Measurements from ENCODE around the gene KLC3. TPM values are rescaled to one million over a fixed set of nuclear protein-coding genes. Genes with fewer than 3 reads are reported as not detected.
"Not testable (repeated sequence)": the region's sequence is repeated elsewhere in the genome, so short reads cannot be mapped to it uniquely, and the experiment has no call there.

Gene KLC3
- total RNA-seq, 1 donor from 2014 or later: 0.52 TPM

- Histone ChIP-seq H3K9ac (ENCODE audit: low read depth in 1 of 3, low read length in 3 of 3) (peak overlapping the region; percentile 83 to 91 (median 90)), H3K4me1 (ENCODE audit: control insufficient read depth in 3 of 3, insufficient read depth in 3 of 3, low read length in 3 of 3) (peaks cover 20 to 51% (median 26%) of the 10 kb centered on the region in 3 donors), H3K9me3 (ENCODE audit: control insufficient read depth in 3 of 3, low read length in 3 of 3) (no peaks in the 10 kb centered on the region), H3K36me3 (ENCODE audit: control insufficient read depth in 3 of 3, insufficient read depth in 3 of 3, low read length in 3 of 3) (peaks cover 8 to 19% (median 10%) of the 10 kb centered on the region in 3 donors), H3K27me3 (ENCODE audit: control insufficient read depth in 3 of 3, insufficient read depth in 3 of 3, low read length in 3 of 3) (peaks cover 3 to 16% (median 7%) of the 10 kb centered on the region in 3 donors), H3K27ac (ENCODE audit: low read depth, low read length) (peak overlapping the region; percentile 100), H3K4me3 (ENCODE audit: low read length in 3 of 3) (peak overlapping the region; percentile 76 to 78 (median 77))
Observed at GRCh38 chr19:45324349-45324907, 16.1 kb upstream of the KLC3 start.

- Histone ChIP-seq H3K27me3 (ENCODE audit: control insufficient read depth in 3 of 3, insufficient read depth in 3 of 3, low read length in 3 of 3) (peaks cover 3 to 16% (median 7%) of the 10 kb centered on the region in 3 donors), H3K27ac (ENCODE audit: low read depth, low read length) (peak overlapping the region; percentile 68), H3K9me3 (ENCODE audit: control insufficient read depth in 3 of 3, low read length in 3 of 3) (no peaks in the 10 kb centered on the region), H3K4me3 (ENCODE audit: low read length in 3 of 3) (no peak overlapping the region), H3K36me3 (ENCODE audit: control insufficient read depth in 3 of 3, insufficient read depth in 3 of 3, low read length in 3 of 3) (peaks cover 0 to under 1% (median 0%) of the 10 kb centered on the region in 3 donors), H3K9ac (ENCODE audit: low read depth in 1 of 3, low read length in 3 of 3) (peak overlapping the region in 2 of 3 donors; percentile 42 to 71), H3K4me1 (ENCODE audit: control insufficient read depth in 3 of 3, insufficient read depth in 3 of 3, low read length in 3 of 3) (peaks cover 20 to 40% (median 21%) of the 10 kb centered on the region in 3 donors)
Observed at GRCh38 chr19:45327404-45328143, 13.0 kb upstream of the KLC3 start.

- no peaks in the 10 kb centered on the region for H3K36me3 ChIP-seq (ENCODE audit: control insufficient read depth in 3 of 3, insufficient read depth in 3 of 3, low read length in 3 of 3)
- no peak overlapping the region for H3K4me3 ChIP-seq (ENCODE audit: low read length in 3 of 3)
- H3K27me3 ChIP-seq (ENCODE audit: control insufficient read depth in 3 of 3, insufficient read depth in 3 of 3, low read length in 3 of 3): no peaks in the 10 kb centered on the region
- no peak overlapping the region for H3K27ac ChIP-seq (ENCODE audit: low read depth, low read length)
- H3K9ac ChIP-seq (ENCODE audit: low read depth in 1 of 3, low read length in 3 of 3): no peak overlapping the region
- H3K4me1 ChIP-seq (ENCODE audit: control insufficient read depth in 3 of 3, insufficient read depth in 3 of 3, low read length in 3 of 3): peaks cover 12 to 19% (median 13%) of the 10 kb centered on the region in 3 donors
- H3K9me3 ChIP-seq (ENCODE audit: control insufficient read depth in 3 of 3, low read length in 3 of 3): no peaks in the 10 kb centered on the region
Observed at GRCh38 chr19:45331411-45331810, 9.1 kb upstream of the KLC3 start.

GRCh38 chr19:45333609-45334303 is 6.8 kb upstream of the KLC3 start:
- Histone ChIP-seq H3K4me3 (ENCODE audit: low read length in 3 of 3) (no peak overlapping the region), H3K36me3 (ENCODE audit: control insufficient read depth in 3 of 3, insufficient read depth in 3 of 3, low read length in 3 of 3) (no peaks in the 10 kb centered on the region), H3K9ac (ENCODE audit: low read depth in 1 of 3, low read length in 3 of 3) (no peak overlapping the region), H3K27ac (ENCODE audit: low read depth, low read length) (no peak overlapping the region), H3K9me3 (ENCODE audit: control insufficient read depth in 3 of 3, low read length in 3 of 3) (no peaks in the 10 kb centered on the region), H3K4me1 (ENCODE audit: control insufficient read depth in 3 of 3, insufficient read depth in 3 of 3, low read length in 3 of 3) (peaks cover 4 to 11% (median 5%) of the 10 kb centered on the region in 3 donors), H3K27me3 (ENCODE audit: control insufficient read depth in 3 of 3, insufficient read depth in 3 of 3, low read length in 3 of 3) (no peaks in the 10 kb centered on the region)

- H3K9me3 ChIP-seq (ENCODE audit: control insufficient read depth in 3 of 3, low read length in 3 of 3); H3K27ac ChIP-seq (ENCODE audit: low read depth, low read length); H3K4me3 ChIP-seq (ENCODE audit: low read length in 3 of 3); H3K36me3 ChIP-seq (ENCODE audit: control insufficient read depth in 3 of 3, insufficient read depth in 3 of 3, low read length in 3 of 3); H3K27me3 ChIP-seq (ENCODE audit: control insufficient read depth in 3 of 3, insufficient read depth in 3 of 3, low read length in 3 of 3); H3K9ac ChIP-seq (ENCODE audit: low read depth in 1 of 3, low read length in 3 of 3); H3K4me1 ChIP-seq (ENCODE audit: control insufficient read depth in 3 of 3, insufficient read depth in 3 of 3, low read length in 3 of 3): not testable (repeated sequence)
Observed at GRCh38 chr19:45334881-45335280, 5.7 kb upstream of the KLC3 start.

GRCh38 chr19:45336696-45337251 is 3.8 kb upstream of the KLC3 start:
- H3K4me3 ChIP-seq (ENCODE audit: low read length in 3 of 3): no peak overlapping the region
- H3K4me1 ChIP-seq (ENCODE audit: control insufficient read depth in 3 of 3, insufficient read depth in 3 of 3, low read length in 3 of 3): peaks cover 2 to 13% (median 5%) of the 10 kb centered on the region in 3 donors
- H3K9ac ChIP-seq (ENCODE audit: low read depth in 1 of 3, low read length in 3 of 3): no peak overlapping the region
- H3K27me3 ChIP-seq (ENCODE audit: control insufficient read depth in 3 of 3, insufficient read depth in 3 of 3, low read length in 3 of 3): peaks cover 12 to 21% (median 16%) of the 10 kb centered on the region in 3 donors
- H3K36me3 ChIP-seq (ENCODE audit: control insufficient read depth in 3 of 3, insufficient read depth in 3 of 3, low read length in 3 of 3): no peaks in the 10 kb centered on the region
- no peaks in the 10 kb centered on the region for H3K9me3 ChIP-seq (ENCODE audit: control insufficient read depth in 3 of 3, low read length in 3 of 3)
- no peak overlapping the region for H3K27ac ChIP-seq (ENCODE audit: low read depth, low read length)

GRCh38 chr19:45339629-45340028 is 921 bp upstream of the KLC3 start:
- H3K9ac ChIP-seq (ENCODE audit: low read depth in 1 of 3, low read length in 3 of 3): no peak overlapping the region
- no peaks in the 10 kb centered on the region for H3K9me3 ChIP-seq (ENCODE audit: control insufficient read depth in 3 of 3, low read length in 3 of 3)
- H3K27me3 ChIP-seq (ENCODE audit: control insufficient read depth in 3 of 3, insufficient read depth in 3 of 3, low read length in 3 of 3): peaks cover 14 to 29% (median 22%) of the 10 kb centered on the region in 3 donors
- H3K4me3 ChIP-seq (ENCODE audit: low read length in 3 of 3): no peak overlapping the region
- no peak overlapping the region for H3K27ac ChIP-seq (ENCODE audit: low read depth, low read length)
- no peaks in the 10 kb centered on the region for H3K36me3 ChIP-seq (ENCODE audit: control insufficient read depth in 3 of 3, insufficient read depth in 3 of 3, low read length in 3 of 3)
- H3K4me1 ChIP-seq (ENCODE audit: control insufficient read depth in 3 of 3, insufficient read depth in 3 of 3, low read length in 3 of 3): peaks cover 2 to 13% (median 5%) of the 10 kb centered on the region in 3 donors

GRCh38 chr19:45340899-45341453 is 426 bp downstream of the KLC3 start:
- Histone ChIP-seq H3K27me3 (ENCODE audit: control insufficient read depth in 3 of 3, insufficient read depth in 3 of 3, low read length in 3 of 3) (peaks cover 16 to 40% (median 26%) of the 10 kb centered on the region in 3 donors), H3K36me3 (ENCODE audit: control insufficient read depth in 3 of 3, insufficient read depth in 3 of 3, low read length in 3 of 3) (no peaks in the 10 kb centered on the region)

GRCh38 chr19:45342911-45343310 is 2.4 kb downstream of the KLC3 start:
- no peak overlapping the region for H3K4me3 ChIP-seq (ENCODE audit: low read length in 3 of 3)
- H3K36me3 ChIP-seq (ENCODE audit: control insufficient read depth in 3 of 3, insufficient read depth in 3 of 3, low read length in 3 of 3): no peaks in the 10 kb centered on the region
- peaks cover 31 to 55% (median 34%) of the 10 kb centered on the region in 3 donors for H3K27me3 ChIP-seq (ENCODE audit: control insufficient read depth in 3 of 3, insufficient read depth in 3 of 3, low read length in 3 of 3)
- H3K27ac ChIP-seq (ENCODE audit: low read depth, low read length): no peak overlapping the region
- H3K9ac ChIP-seq (ENCODE audit: low read depth in 1 of 3, low read length in 3 of 3): no peak overlapping the region
- H3K4me1 ChIP-seq (ENCODE audit: control insufficient read depth in 3 of 3, insufficient read depth in 3 of 3, low read length in 3 of 3): peaks cover 2 to 16% (median 5%) of the 10 kb centered on the region in 3 donors
- no peaks in the 10 kb centered on the region for H3K9me3 ChIP-seq (ENCODE audit: control insufficient read depth in 3 of 3, low read length in 3 of 3)

More at GRCh38 chr19:45340899-45341453, 426 bp downstream of the KLC3 start:
- Histone ChIP-seq H3K4me1 (ENCODE audit: control insufficient read depth in 3 of 3, insufficient read depth in 3 of 3, low read length in 3 of 3) (peaks cover 2 to 13% (median 5%) of the 10 kb centered on the region in 3 donors), H3K9ac (ENCODE audit: low read depth in 1 of 3, low read length in 3 of 3) (peak overlapping the region in 1 of 3 donors; percentile 25), H3K4me3 (ENCODE audit: low read length in 3 of 3) (no peak overlapping the region), H3K9me3 (ENCODE audit: control insufficient read depth in 3 of 3, low read length in 3 of 3) (no peaks in the 10 kb centered on the region), H3K27ac (ENCODE audit: low read depth, low read length) (no peak overlapping the region)

Data from skeletal muscle tissue (tissue), 4 donors.